HepG2 (cell line): Measurements from ENCODE around the gene MLH1. TPM values are rescaled to one million over a fixed set of nuclear protein-coding genes. Genes with fewer than 3 reads are reported as not detected.

Experiments
- ATM ChIP-seq: fragments of 450-650 bp; IDR thresholded peaks from 2 replicates; pipeline ENCODE4 v1.7.1; 2017; ENCODE audit warnings: mild to moderate bottlenecking, borderline replicate concordance
- BHLHE40 ChIP-seq: IDR thresholded peaks from 2 replicates; pipeline ENCODE4 v1.6.1; 2011; ENCODE audit warnings: low read length, improper control_type of control experiment
- FIP1L1 ChIP-seq: fragments of 200-400 bp; formaldehyde crosslinking; IDR thresholded peaks from 2 replicates; pipeline ENCODE4 v1.6.1; 2018; ENCODE audit warnings: low read depth, mild to moderate bottlenecking, low read length, moderate library complexity, borderline replicate concordance; ENCODE audit not compliant: insufficient read depth
- GLI4 ChIP-seq: sonication (generic); formaldehyde crosslinking; IDR thresholded peaks from 2 replicates; pipeline ENCODE4 v1.5.1; 2020; ENCODE audit warnings: missing genetic modification reagents, mild to moderate bottlenecking, moderate library complexity, borderline replicate concordance
- HNF1B ChIP-seq: sonication (generic); formaldehyde crosslinking; IDR thresholded peaks from 2 replicates; pipeline ENCODE4 v1.5.1; 2020; ENCODE audit warnings: mild to moderate bottlenecking, moderate library complexity, missing genetic modification reagents
- JARID2 ChIP-seq: sonication (generic); formaldehyde crosslinking; IDR thresholded peaks from 2 replicates; pipeline ENCODE4 v1.8.1; 2023; ENCODE audit warnings: missing genetic modification reagents, inconsistent platforms; ENCODE audit not compliant: insufficient replicate concordance
- MIER3 ChIP-seq: IDR thresholded peaks from 2 replicates; pipeline ENCODE4 v1.6.1; 2016; ENCODE audit warnings: missing compliant biosample characterization, borderline replicate concordance
- MLLT10 ChIP-seq: sonication (generic); formaldehyde crosslinking; IDR thresholded peaks from 2 replicates; pipeline ENCODE4 v1.4.0; 2020; ENCODE audit warnings: missing genetic modification reagents
- RBAK ChIP-seq: sonication (generic); formaldehyde crosslinking; IDR thresholded peaks from 2 replicates; pipeline ENCODE4 v1.5.1; 2020; ENCODE audit warnings: mild to moderate bottlenecking, missing genetic modification reagents
- SNAPC2 ChIP-seq: sonication (generic); formaldehyde crosslinking; IDR thresholded peaks from 2 replicates; pipeline ENCODE4 v1.8.1; 2022; ENCODE audit warnings: mild to moderate bottlenecking, missing genetic modification reagents
- ZBTB10 ChIP-seq: sonication (generic); formaldehyde crosslinking; IDR thresholded peaks from 2 replicates; pipeline ENCODE4 v1.4.0; 2020; ENCODE audit warnings: missing genetic modification reagents, borderline replicate concordance
- ZBTB44 ChIP-seq: sonication (generic); formaldehyde crosslinking; IDR thresholded peaks from 2 replicates; pipeline ENCODE4 v1.4.0; 2020; ENCODE audit warnings: missing genetic modification reagents
- ZNF10 ChIP-seq: sonication (generic); formaldehyde crosslinking; IDR thresholded peaks from 2 replicates; pipeline ENCODE4 v1.4.0; 2020; ENCODE audit warnings: mild to moderate bottlenecking, low read depth, missing genetic modification reagents, borderline replicate concordance
- ZNF12 ChIP-seq: sonication (generic); formaldehyde crosslinking; IDR thresholded peaks from 2 replicates; pipeline ENCODE4 v1.5.0; 2020; ENCODE audit warnings: missing genetic modification reagents
- ZNF17 ChIP-seq: sonication (generic); formaldehyde crosslinking; IDR thresholded peaks from 2 replicates; pipeline ENCODE4 v1.5.0; 2020; ENCODE audit warnings: mild to moderate bottlenecking, missing genetic modification reagents
- ZNF180 ChIP-seq: sonication (generic); formaldehyde crosslinking; IDR thresholded peaks from 2 replicates; pipeline ENCODE4 v1.4.0; 2020; ENCODE audit warnings: low read depth, missing genetic modification reagents, borderline replicate concordance
- ZNF232 ChIP-seq: sonication (generic); formaldehyde crosslinking; IDR thresholded peaks from 2 replicates; pipeline ENCODE4 v1.4.0; 2020; ENCODE audit warnings: missing genetic modification reagents, borderline replicate concordance
- ZNF75D ChIP-seq: sonication (generic); formaldehyde crosslinking; IDR thresholded peaks from 2 replicates; pipeline ENCODE4 v1.8.1; 2023; ENCODE audit warnings: missing genetic modification reagents, mild to moderate bottlenecking, borderline replicate concordance
- ZNF777 ChIP-seq: sonication (generic); formaldehyde crosslinking; IDR thresholded peaks from 2 replicates; pipeline ENCODE4 v1.4.0; 2020; ENCODE audit warnings: missing genetic modification reagents
- ZNF782 ChIP-seq: sonication (generic); formaldehyde crosslinking; IDR thresholded peaks from 2 replicates; pipeline ENCODE4 v1.4.0; 2020; ENCODE audit warnings: missing genetic modification reagents, mild to moderate bottlenecking, borderline replicate concordance
- polyA plus RNA-seq, 8 experiments: library from polyadenylated mRNA; depleted of rRNA in 3 of 8; stranded (reverse) in 7 of 8; unstranded in 1 of 8; fragments of >200 nt; fragmentation: Illumina TruSeq in 4 of 8; extraction: Trizol in 4 of 8; gene quantifications; 2 replicates each; pipeline versions ENCODE4 v1.2.1 to v1.2.3, GENCODE V29; 2011 to 2016; ENCODE audit warnings: low read depth in 4 of 8, missing spikeins in 1 of 8, mixed read lengths in 1 of 8; ENCODE audit not compliant: insufficient read depth in 1 of 8
- total RNA-seq, 5 experiments: library from RNA; depleted of rRNA; stranded (reverse); fragments of >200 nt; fragmentation: Illumina TruSeq; extraction: Trizol; gene quantifications; 2 replicates each; pipeline ENCODE4 v1.2.3, GENCODE V29; 2016; ENCODE audit warnings: low read depth in 1 of 5

Gene MLH1
- total and polyA plus RNA-seq, 2 of the 13 experiments (the other 11 are each of a cell fraction or from before 2014, with no cell fraction given) = 29.5 to 70.8 TPM

- TF ChIP-seq JARID2 (CRISPR knock-in tag) = no peak
- TF ChIP-seq RBAK = no peak
- no peak for TF ChIP-seq ZNF17 (CRISPR knock-in tag)
- no peak for TF ChIP-seq ATM
- no peak for TF ChIP-seq FIP1L1
- TF ChIP-seq ZNF10 (CRISPR knock-in tag) = no peak
- no peak for TF ChIP-seq ZBTB10 (CRISPR knock-in tag)
- TF ChIP-seq ZNF232 = peak; percentile 61
- no peak for TF ChIP-seq SNAPC2 (CRISPR knock-in tag)
- no peak for TF ChIP-seq ZNF782 (CRISPR knock-in tag)
- no peak for TF ChIP-seq GLI4 (CRISPR knock-in tag)
- no peak for TF ChIP-seq ZNF12 (CRISPR knock-in tag)
- TF ChIP-seq MIER3 (CRISPR knock-in tag) = no peak
- TF ChIP-seq ZBTB44 (CRISPR knock-in tag) = no peak
- peak; percentile 59 for TF ChIP-seq ZNF777 (CRISPR knock-in tag)
- peak; percentile 96 for TF ChIP-seq BHLHE40
- no peak for TF ChIP-seq MLLT10 (CRISPR knock-in tag)
- no peak for TF ChIP-seq ZNF75D
- TF ChIP-seq HNF1B = peak; percentile 51; the same call in 1 of the 2 replicates
- no peak for TF ChIP-seq ZNF180
These were observed at the start of gene MLH1 (continued) for GRCh38 chr3:36993326-36994283.
